GM12875 (cell line): ENCODE data around the gene GALNT7.

ENCODE experiments used
- H3K4me3 ChIP-seq: one replicate; pipeline ENCODE4 v1.5.1; 2011; ENCODE audit warnings: low read depth, low read length, control low read depth
- CTCF ChIP-seq: IDR thresholded peaks from 2 replicates; pipeline ENCODE4 v1.5.1; 2011; ENCODE audit warnings: low read depth, mild to moderate bottlenecking, control low read depth, inconsistent platforms, low read length, moderate library complexity, borderline replicate concordance; ENCODE audit not compliant: insufficient read depth

The GALNT7 gene

GRCh38 chr4:173284463-173284862 lies 115.9 kb downstream of the GALNT7 start:
- TF ChIP-seq CTCF, result no peak
- no peak overlapping the region for H3K4me3 ChIP-seq

- H3K4me3 ChIP-seq, result no peak overlapping the region
- TF ChIP-seq CTCF, result no peak
These were observed 118.9 kb downstream of the GALNT7 start for GRCh38 chr4:173287486-173287885.

GRCh38 chr4:173288296-173288695 lies 119.7 kb downstream of the GALNT7 start:
- H3K4me3 ChIP-seq, result no peak overlapping the region
- peak; percentile 58; the same call in 1 of the 2 replicates for TF ChIP-seq CTCF

- no peak overlapping the region for H3K4me3 ChIP-seq
- no peak for TF ChIP-seq CTCF
These were observed 120.2 kb downstream of the GALNT7 start for GRCh38 chr4:173288698-173289352.

- H3K4me3 ChIP-seq, result no peak overlapping the region
- TF ChIP-seq CTCF, result no peak
These were observed 120.7 kb downstream of the GALNT7 start for GRCh38 chr4:173289353-173289727.

GRCh38 chr4:173291899-173292298 lies 123.3 kb downstream of the GALNT7 start:
- no peak overlapping the region for H3K4me3 ChIP-seq
- no peak for TF ChIP-seq CTCF

- H3K4me3 ChIP-seq, result no peak overlapping the region
- no peak for TF ChIP-seq CTCF
These were observed 125.1 kb downstream of the GALNT7 start for GRCh38 chr4:173293663-173294062.
